ENCODE results near the gene CLDN1. TPM values are rescaled to one million over a fixed set of nuclear protein-coding genes. Genes with fewer than 3 reads are reported as not detected.

Gene CLDN1
- total RNA-seq, 1 experiment from 2014 or later = 115 TPM

Other genes starting within 250 kb of the CLDN1 start
- gene P3H2, start 201.5 kb downstream of the CLDN1 start, total RNA-seq (2014; rRNA removed; shearing (Covaris generic)) = 320 and 335 TPM in 2 replicates
- gene CLDN16, start 65.7 kb upstream of the CLDN1 start, total RNA-seq (2014; rRNA removed; shearing (Covaris generic)) = 0.78 and 0.87 TPM in 2 replicates
- gene TMEM207, start 127.5 kb upstream of the CLDN1 start, total RNA-seq (2014; rRNA removed; shearing (Covaris generic)) = not detected in 2 replicates
- gene IL1RAP, start 191.6 kb upstream of the CLDN1 start, total RNA-seq (2014; rRNA removed; shearing (Covaris generic)) = 39.8 and 39.9 TPM in 2 replicates